Peyer's patch (tissue), 4 donors: ENCODE measurements around the gene PFN2.

Experiments
- POLR2A ChIP-seq, 2 donors: fragments of 450-650 bp; IDR thresholded peaks; one replicate each; pipeline ENCODE4 v1.5.1; 2017; ENCODE audit warnings: antibody characterized with exemption in 2 of 2, mild to moderate bottlenecking in 2 of 2, moderate library complexity in 2 of 2
- TF ChIP-seq, protein P1 (sequence below), 6 experiments: fragments of 450-650 bp in 4 of 6; fragments of 200-600 bp in 2 of 6; sonication (generic) in 1 of 6; IDR thresholded peaks; one replicate each; pipeline ENCODE4 v1.5.1; 2017 to 2019; ENCODE audit warnings: antibody characterized with exemption in 6 of 6, mild to moderate bottlenecking in 3 of 6, moderate library complexity in 1 of 6

DNA sequence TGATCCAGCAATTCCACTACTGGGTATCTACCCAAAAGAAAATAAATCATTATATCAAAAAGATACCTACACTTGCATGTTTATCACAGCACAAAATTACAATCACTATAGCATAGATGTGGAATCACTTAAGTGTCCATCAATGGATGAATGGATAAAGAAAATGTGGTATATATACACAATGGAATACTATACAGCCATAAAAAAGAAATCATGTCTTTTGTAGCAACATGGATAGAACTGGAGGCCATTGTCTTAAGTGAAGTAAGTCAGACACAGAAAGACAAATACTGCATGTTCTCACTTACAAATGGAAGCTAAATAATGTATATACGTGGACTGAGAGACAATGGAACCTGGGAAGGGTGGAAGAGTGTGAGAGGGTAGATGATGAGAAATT is 28.3 kb upstream of the PFN2 start:
- TF ChIP-seq POLR2A (IDR thresholded peaks at IDR 0.05): no peak
- TF ChIP-seq, protein P1, sequence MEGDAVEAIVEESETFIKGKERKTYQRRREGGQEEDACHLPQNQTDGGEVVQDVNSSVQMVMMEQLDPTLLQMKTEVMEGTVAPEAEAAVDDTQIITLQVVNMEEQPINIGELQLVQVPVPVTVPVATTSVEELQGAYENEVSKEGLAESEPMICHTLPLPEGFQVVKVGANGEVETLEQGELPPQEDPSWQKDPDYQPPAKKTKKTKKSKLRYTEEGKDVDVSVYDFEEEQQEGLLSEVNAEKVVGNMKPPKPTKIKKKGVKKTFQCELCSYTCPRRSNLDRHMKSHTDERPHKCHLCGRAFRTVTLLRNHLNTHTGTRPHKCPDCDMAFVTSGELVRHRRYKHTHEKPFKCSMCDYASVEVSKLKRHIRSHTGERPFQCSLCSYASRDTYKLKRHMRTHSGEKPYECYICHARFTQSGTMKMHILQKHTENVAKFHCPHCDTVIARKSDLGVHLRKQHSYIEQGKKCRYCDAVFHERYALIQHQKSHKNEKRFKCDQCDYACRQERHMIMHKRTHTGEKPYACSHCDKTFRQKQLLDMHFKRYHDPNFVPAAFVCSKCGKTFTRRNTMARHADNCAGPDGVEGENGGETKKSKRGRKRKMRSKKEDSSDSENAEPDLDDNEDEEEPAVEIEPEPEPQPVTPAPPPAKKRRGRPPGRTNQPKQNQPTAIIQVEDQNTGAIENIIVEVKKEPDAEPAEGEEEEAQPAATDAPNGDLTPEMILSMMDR (IDR thresholded peaks at IDR 0.05): no peak
